HG02798 (cell line): ENCODE data around the gene USP40.

Source experiments
- ATAC-seq: cut with Tn5 transposase; IDR thresholded peaks from one replicate; pipeline ENCODE4 v1.9.1; 2021; ENCODE audit warnings: mild to moderate bottlenecking; ENCODE audit not compliant: unreplicated experiment, poor library complexity

Gene USP40

DNA sequence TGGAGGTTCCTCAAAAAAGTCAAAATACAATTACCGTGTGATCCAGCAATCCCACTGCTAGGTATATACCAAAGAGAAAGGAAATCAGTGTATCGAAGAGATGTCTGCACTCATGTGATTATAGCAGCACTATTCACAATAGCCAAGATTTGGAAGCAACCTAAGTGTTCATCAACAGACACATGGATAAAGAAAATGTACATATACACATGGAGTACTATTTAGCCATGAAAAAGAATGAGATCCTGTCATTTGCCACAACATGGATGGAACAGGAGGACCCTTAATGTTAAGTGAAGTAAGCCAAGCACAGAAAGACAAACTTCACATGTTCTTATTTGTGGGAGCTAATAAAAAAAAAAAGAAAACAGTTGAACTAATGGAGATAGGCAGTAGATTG is 133.6 kb downstream of the USP40 start:
- no peak for ATAC-seq

DNA sequence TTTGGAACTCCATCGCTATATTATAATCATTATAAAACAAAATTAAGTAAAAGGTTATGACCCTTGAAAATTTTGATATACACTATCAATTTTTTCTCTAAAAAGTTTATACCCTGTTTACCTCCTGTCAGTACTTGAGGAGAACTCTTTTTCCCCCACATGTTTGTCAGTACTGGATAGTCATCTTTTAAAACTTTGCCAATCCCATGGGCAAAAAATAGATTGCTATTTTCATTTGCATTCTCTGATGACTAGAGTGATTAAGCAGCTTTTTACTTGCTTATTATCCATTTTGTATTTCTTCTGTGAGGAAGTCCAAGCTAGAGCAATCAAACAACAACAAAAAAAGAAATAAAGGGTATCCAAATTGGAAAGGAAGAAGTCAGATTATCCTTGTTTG is 135.9 kb downstream of the USP40 start:
- no peak for ATAC-seq

DNA sequence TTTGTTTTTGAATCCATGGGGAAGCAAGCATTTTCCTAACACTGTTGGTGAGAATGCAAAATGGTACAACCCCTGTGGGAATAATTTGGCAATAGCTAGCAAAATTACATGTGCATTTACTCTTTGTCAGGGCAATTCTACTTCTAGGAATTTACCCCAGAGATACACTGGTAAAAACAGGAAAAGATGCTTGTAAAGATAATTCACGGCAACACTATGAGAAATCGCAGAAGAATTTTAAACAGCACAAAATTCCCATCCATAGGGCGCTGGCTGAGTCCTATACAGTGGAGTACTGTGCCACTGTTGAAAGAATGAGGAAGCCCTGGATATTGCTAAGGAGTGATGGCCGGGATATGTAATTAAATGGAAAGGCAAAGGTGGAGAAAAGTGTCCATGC is 136.5 kb downstream of the USP40 start:
- no peak for ATAC-seq

DNA sequence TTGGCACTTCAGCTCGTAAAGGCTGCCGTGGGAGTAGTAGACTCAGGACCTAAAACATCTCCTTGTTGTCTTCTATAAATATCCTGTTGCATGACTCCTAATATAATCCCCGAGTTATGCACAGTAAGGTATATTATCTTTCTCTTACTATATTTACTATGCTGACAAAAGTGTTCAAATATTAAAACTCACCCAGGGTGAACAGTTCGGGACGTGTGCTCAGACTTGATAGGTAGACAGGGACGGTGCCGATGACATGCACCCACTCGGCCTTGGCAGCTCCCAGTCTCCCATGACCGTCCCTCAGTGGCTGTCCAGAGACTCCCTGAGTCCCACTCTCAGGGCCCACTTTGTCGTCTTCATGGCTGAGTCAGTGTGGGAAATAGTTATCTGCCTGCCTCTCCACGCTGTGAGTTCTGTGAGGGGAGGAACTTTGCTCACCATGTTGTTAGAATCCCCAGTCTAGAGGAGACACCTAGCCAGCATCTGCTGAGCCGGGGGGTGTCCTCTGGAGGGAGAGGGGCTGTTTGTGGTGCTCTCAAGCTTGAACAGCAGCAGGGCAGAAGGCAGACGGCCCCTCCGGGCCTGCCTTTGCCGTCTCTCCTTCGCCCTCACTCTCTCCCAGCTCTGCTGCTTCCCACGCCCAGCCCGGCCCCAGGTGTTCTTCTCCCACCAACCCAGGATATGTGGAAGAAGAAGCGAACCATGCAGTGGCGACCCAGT is 137.2 kb downstream of the USP40 start:
- no peak for ATAC-seq

DNA sequence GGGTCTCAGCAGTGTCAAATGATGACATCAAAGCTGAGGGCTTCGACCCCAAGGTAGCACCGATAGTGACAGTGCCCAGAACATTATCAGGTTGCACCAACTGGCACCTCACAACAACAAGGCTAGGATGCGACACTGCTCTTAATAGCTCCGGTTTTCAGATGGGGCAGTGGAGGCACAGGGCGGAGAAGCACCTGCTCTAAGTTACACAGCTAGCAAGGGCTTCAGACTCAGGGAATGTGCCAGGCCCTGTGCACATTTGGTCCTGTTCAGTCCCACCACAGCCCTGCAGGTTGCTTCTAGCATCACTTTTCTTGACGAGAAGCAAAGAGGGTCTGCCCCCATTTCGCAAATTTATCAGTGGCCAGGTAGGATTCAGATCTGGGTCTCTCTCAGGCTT is 138.1 kb downstream of the USP40 start:
- ATAC-seq = no peak

DNA sequence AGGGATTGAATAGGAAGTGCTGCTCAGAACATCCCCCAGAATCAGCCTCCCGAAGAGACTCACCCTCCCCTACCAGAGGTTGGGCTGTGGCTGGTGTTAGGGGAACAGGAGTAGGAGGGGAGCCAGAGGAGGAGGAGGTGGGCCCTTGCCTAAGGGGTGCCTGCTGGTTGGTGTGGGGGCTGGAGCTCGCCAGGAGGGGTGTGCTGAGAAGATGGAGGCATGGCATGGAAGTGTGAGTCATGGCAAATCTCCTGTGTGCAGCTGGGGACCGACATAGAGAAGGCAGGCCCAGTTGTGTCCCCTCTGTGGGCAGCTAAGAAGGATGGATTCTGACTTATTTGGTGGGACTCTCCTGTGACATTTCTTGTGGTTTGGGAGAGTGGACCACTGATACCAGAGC is 138.6 kb downstream of the USP40 start:
- ATAC-seq = no peak

DNA sequence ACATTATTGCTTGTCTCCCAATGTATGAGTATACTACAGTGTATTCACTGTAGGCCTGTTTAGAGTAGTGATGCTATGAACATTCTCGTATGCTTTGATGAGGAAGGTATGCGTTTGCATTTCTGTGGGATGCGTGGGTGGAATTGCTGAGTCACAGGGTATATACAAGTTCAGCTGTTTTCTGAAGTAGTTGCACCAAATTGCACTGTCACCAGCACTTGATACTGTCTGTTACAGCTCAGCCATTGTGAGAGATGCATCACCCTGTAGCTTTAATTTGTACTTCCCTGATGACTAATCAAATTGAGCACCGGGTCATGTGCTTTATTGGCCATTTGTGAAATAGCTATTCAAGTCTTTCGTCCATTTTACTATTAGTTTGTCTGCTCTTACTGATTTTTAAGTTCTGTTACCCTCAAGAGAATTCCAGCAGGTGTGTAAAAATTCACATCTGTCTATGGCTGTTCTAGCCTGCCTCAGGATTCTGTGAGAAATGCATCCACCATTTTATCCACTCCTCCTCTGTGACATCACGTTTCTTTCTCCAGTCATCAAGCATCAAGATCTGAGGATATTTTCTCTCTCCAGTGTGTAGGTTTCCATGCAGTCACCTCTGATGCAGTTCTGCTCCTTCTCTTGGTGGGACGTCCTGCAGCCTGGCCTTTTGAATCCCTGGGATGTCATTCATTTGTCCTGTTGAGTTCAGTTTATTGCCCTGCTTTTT is 139.8 kb downstream of the USP40 start:
- ATAC-seq = no peak
